ENCODE data around the gene MICU1.

GRCh38 chr10:72416661-72417060 lies 209.2 kb downstream of the MICU1 start:
- TF ChIP-seq GATA2 (IDR thresholded peaks at IDR 0.05; ENCODE audit: low read depth, low read length): no peak
- no peak for TF ChIP-seq GATA3 (IDR thresholded peaks at IDR 0.05; ENCODE audit: low read depth, low read length)

Measured in SH-SY5Y (cell line).